GM12892 (cell line): ENCODE results near the gene GPR63.
A peak's percentile ranks its signal among the peaks of the same experiment; 100 is the strongest.

Experiments used
- DNase-seq: peaks from one replicate; pipeline ENCODE4 v3.0.0; 2011; ENCODE audit not compliant: insufficient read length
- FAIRE-seq: peaks from 2 replicates; lab custom pipeline; 2011; peaks lifted over from hg19 to GRCh38; lab: Jason Lieb, UNC
- POLR2A ChIP-seq: IDR thresholded peaks from 2 replicates; pipeline ENCODE4 v1.6.1; 2011; ENCODE audit warnings: low read depth, low read length, control low read depth
- POLR2AphosphoS5 ChIP-seq: IDR thresholded peaks from 2 replicates; pipeline ENCODE4 v1.6.1; 2011; ENCODE audit warnings: low read depth, low read length, control low read depth
- TAF1 ChIP-seq: IDR thresholded peaks from 2 replicates; pipeline ENCODE4 v1.6.1; 2011; ENCODE audit warnings: low read depth, mild to moderate bottlenecking, control low read depth, low read length, borderline replicate concordance

Gene GPR63

DNA sequence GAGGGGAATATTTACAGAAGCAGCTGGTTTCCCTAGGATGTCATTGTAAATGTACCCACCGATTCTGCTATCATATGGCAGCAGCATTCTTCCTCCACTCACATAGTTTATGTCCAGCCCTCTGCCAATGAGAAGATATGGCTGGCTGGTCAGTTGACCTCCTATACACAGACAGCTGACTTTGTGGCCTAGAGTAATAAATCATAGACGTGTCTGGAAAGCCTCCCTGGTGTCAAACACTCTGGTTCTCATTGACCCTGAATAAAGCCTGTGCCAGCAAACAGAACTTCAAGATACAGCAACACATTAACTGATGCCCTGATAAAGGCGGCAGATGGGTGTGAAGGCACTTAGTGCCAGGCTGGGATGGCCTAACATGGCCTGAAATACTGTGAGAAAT lies 52.6 kb downstream of the GPR63 start:
- TF ChIP-seq TAF1 (no peak), POLR2A (no peak), POLR2AphosphoS5 (no peak)
- no peak for FAIRE-seq
- no peak for DNase-seq

DNA sequence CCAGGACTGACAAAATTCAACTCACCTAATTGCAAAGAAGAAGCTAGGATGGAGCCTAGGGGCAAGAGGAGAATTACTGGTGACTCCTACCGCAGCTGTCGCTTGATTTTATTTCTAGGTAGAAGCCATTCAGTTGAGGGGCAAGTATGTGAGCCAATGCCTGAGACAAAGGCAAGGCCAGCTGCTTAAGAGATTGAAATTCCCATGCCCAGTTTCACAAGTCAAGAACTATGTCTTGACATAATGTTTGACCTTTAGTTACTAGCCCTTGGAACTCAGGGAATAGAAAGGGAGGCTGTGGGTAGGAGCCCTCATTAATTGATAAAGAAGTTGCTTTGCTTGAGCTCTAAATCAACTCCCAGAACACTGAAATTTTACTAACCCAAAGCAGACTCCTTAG lies 54.0 kb downstream of the GPR63 start:
- FAIRE-seq (no peak), DNase-seq (no peak)
- no peak for TF ChIP-seq TAF1
- no peak for TF ChIP-seq POLR2A
- no peak for TF ChIP-seq POLR2AphosphoS5

- FAIRE-seq: no peak
- DNase-seq: no peak
- TF ChIP-seq TAF1: no peak
- TF ChIP-seq POLR2AphosphoS5: no peak
- no peak for TF ChIP-seq POLR2A
These were observed 55.7 kb downstream of the GPR63 start for GRCh38 chr6:96781557-96781956.

DNA sequence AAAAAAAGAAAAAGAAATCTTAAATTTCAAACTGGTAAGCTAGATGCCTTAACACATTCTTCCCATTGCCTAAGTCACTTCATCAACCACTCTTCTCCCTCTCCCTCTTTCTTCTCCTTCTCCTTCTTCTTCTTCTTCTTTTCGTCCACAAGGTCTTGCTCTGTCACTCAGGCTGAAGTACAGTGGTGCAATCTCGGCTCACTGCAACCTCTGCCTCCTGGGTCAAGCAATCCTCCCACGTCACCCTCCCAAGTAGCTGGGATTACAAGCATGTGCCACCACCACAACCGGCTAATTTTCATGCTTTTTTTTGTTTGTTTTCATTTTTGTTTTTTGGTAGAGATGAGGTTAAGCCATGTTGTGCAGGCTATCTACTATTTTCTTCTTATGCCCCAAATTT lies 60.2 kb downstream of the GPR63 start:
- DNase-seq (no peak), FAIRE-seq (no peak)
- TF ChIP-seq TAF1 (no peak), POLR2A (no peak), POLR2AphosphoS5 (no peak)

DNA sequence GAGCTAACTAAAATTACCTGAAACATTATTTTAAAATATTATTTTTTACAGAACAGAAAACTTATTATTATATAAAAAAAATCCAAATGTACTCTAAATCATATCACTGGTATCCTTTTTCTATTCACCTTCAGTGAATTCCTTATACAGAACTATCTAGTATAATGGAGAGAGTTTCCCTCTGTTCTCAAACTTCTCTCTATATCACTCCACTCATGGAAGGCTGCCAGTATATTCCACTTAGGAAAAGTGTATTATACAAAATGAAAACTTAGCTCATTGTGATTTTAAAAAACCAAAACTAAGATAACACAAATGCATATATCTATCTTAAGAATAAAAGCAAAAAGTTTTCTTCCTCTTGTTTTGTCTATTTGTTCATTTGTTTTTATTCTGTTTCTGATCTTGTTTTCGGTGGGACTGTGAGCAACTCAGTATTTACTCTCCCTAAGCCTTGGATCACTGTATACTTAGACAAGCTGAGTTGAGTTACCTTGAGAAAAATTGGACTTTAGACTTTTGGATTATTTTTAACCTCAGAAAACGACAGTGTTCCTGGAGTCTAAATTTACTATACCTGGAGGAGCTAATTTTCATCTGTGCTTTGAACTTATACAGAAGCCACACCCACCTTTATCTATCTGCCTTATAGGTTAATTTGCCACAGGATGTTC lies 61.4 kb downstream of the GPR63 start:
- DNase-seq (no peak), FAIRE-seq (no peak)
- TF ChIP-seq POLR2AphosphoS5 (no peak), POLR2A (no peak), TAF1 (no peak)

GRCh38 chr6:96766769-96767168 lies 70.5 kb downstream of the GPR63 start:
- FAIRE-seq (no peak), DNase-seq (no peak)
- TF ChIP-seq POLR2AphosphoS5 (no peak), POLR2A (no peak), TAF1 (no peak)

DNA sequence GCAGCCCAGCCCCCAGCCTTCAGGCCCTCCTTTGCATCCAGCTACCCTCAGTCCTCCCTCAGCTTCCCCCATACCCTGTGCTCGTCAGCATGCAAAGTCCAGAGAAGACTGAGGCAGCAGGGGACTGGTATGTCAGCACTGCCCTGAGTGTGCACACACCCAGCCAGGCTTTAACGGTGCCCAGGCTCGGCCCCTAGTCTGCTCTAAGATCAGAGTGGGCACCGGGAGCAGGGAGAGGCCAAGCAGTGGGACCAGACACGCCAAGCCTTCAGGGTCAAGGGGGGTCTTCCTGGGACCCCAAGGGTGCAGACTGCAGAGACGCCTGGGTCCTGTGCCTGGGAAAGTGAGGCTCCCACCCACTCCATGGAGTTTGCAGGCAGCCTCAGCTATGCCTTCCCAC lies 74.7 kb downstream of the GPR63 start:
- no peak for TF ChIP-seq POLR2A
- TF ChIP-seq TAF1: no peak
- TF ChIP-seq POLR2AphosphoS5: no peak
- no peak for FAIRE-seq
- no peak for DNase-seq

DNA sequence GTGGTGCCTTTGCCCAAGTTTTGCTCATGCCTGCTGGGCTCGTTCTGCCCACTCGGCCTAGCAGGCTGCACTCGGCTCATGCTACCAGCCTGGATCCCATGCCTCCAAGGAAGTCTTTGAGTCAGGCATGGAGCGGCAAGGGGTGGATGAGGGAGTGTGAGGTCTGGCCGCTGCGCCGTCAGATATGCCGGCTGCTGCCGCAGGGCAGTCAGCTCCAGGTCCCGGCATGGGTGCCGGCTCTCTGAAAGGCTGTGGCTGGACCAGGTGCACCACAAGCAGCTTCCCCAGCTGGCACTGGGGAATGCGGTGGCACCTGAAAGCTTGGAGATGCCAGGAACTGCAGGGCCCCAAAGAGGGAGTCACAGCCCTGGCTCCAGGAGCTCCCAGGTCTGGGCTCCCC lies 75.5 kb downstream of the GPR63 start:
- DNase-seq (no peak), FAIRE-seq (no peak)
- TF ChIP-seq POLR2AphosphoS5: no peak
- TF ChIP-seq TAF1: no peak
- TF ChIP-seq POLR2A: no peak

DNA sequence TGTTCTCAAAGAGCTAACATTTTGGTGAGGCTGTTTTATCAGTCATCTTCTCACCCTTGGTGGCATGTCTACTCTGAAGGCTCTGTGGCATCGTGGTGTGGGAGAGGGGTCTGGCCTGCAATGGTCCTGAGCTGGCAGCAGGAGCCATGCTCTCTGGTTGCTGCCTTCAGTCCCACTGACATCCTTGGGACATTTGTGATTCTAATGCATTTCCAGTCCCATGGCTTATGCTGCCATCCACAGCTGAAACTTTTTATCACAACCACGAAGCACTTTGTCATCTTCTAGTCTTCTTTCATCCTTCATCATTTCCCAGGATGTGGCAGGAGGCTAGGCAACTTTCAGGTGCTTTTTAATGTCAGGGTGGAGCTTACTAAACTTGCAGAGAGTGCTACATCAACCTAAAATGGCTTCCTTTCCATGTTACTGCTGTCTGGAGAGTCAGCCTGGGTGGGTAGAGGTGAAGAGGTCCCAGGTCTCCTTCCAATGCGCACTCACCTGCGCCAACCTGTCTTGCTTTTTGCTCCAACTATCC lies 77.1 kb downstream of the GPR63 start:
- no peak for TF ChIP-seq POLR2AphosphoS5
- TF ChIP-seq TAF1: no peak
- no peak for TF ChIP-seq POLR2A
- DNase-seq (no peak), FAIRE-seq (peak; percentile 63)

DNA sequence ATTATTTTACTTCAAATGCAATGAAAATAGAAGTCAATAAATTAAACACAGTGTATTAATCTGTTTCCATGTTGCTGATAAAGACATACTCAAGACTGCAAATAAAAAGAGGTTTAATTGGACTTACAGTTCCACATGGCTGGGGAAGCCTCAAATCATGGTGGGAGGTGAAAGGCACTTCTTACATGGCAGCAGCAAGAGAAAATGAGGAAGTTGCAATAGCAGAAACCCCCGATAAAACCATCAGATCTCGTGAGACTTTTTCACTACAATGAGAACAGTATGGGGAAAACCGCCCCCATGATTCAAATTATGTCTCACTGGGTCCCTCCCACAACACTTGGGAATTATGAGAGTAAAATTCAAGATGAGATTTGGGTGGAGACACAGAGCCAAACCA lies 82.2 kb downstream of the GPR63 start:
- FAIRE-seq (no peak), DNase-seq (no peak)
- TF ChIP-seq POLR2A (no peak), TAF1 (no peak), POLR2AphosphoS5 (no peak)

DNA sequence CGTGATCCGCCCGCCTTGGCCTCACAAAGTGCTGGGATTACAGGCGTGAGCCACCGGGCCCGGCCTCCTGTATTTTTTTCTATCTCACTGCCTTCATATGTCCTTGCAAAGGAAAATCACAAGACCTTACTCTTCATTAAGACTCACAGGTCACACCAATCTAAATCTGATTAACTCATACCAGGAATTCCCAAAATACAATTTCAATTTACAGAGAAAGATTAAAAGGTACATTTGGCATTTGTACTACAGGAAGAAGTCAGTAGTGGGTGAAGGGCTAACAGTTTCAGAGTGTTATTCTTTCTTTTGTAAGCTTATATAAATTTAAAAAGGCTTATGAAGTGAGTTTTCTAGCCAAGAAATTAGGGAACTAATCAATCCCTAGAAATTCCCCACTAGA lies 87.4 kb downstream of the GPR63 start:
- DNase-seq (no peak), FAIRE-seq (no peak)
- TF ChIP-seq POLR2AphosphoS5: no peak
- TF ChIP-seq POLR2A: no peak
- no peak for TF ChIP-seq TAF1
